HG02884 (cell line): ENCODE measurements around the gene FTCD.
"Not testable (repeated sequence)": the region's sequence is repeated elsewhere in the genome, so short reads cannot be mapped to it uniquely, and the experiment has no call there.

ENCODE experiments used
- ATAC-seq: cut with Tn5 transposase; IDR thresholded peaks from one replicate; pipeline ENCODE4 v1.9.1; 2021; ENCODE audit warnings: mild to moderate bottlenecking, moderate library complexity; ENCODE audit not compliant: unreplicated experiment

The FTCD gene

GRCh38 chr21:46140352-46141003 lies 14.9 kb downstream of the FTCD start:
- not testable (repeated sequence) for ATAC-seq

GRCh38 chr21:46139686-46140085 lies 15.7 kb downstream of the FTCD start:
- ATAC-seq: no peak

GRCh38 chr21:46138383-46138970 lies 16.9 kb downstream of the FTCD start:
- no peak for ATAC-seq

- no peak for ATAC-seq
Observed at GRCh38 chr21:46137908-46138307, 17.5 kb downstream of the FTCD start.

- no peak for ATAC-seq
Observed at GRCh38 chr21:46136739-46137349, 18.5 kb downstream of the FTCD start.

GRCh38 chr21:46135782-46136395 lies 19.5 kb downstream of the FTCD start:
- no peak for ATAC-seq

- no peak for ATAC-seq
Observed at GRCh38 chr21:46131838-46132651, 23.3 kb downstream of the FTCD start.

GRCh38 chr21:46131588-46131837 lies 23.9 kb downstream of the FTCD start:
- ATAC-seq: no peak

GRCh38 chr21:46130831-46131587 lies 24.4 kb downstream of the FTCD start:
- no peak for ATAC-seq

- ATAC-seq: no peak
Observed at GRCh38 chr21:46129846-46130651, 25.3 kb downstream of the FTCD start.

- ATAC-seq: no peak
Observed at GRCh38 chr21:46128933-46129571, 26.3 kb downstream of the FTCD start.

- ATAC-seq: no peak
Observed at GRCh38 chr21:46128106-46128932, 27.1 kb downstream of the FTCD start.

GRCh38 chr21:46127239-46128105 lies 27.9 kb downstream of the FTCD start:
- ATAC-seq: no peak

- no peak for ATAC-seq
Observed at GRCh38 chr21:46126309-46127238, 28.8 kb downstream of the FTCD start.

GRCh38 chr21:46125846-46126301 lies 29.5 kb downstream of the FTCD start:
- no peak for ATAC-seq
